NOMO-1 treated with DMSO at 0.1 percent for 48 hours (cell line): ENCODE measurements around the gene TPMT.
"Not testable (repeated sequence)": the region's sequence is repeated elsewhere in the genome, so short reads cannot be mapped to it uniquely, and the experiment has no call there.

ENCODE experiments used
- DNase-seq: peaks from one replicate; lab custom pipeline; 2025; ENCODE audit not compliant: unreplicated experiment; lab: John Stamatoyannopoulos, UW

The TPMT gene

DNA sequence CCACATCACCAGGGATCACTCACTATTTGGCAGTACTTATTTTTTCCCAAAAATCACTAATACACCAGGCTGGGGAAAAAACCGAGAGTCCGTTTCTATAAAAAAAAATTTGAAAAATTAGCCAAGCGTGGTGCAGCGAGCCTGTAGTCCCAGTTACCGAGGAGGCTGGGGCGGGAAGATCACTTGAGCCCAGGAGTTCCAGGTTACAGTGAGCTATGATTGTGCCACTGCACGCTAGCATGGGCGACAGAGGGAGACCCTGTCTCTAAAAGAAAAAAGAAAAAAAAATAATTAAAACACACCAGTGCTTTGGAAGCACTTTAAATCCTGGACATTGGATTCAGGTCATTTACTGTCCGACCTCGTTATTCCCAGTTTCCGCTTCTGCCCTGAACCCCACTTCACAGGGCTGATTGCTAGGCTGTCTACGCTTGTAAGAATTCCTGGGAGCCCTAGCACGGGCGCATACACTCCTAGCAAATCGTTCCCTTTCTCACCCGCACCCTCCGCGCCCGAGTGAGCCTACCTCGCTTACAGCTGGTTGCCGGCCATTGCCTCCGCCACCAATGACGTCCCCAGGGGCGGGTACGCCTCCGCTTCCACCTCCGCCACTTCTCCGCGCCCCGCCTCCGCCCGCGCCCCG lies at the start of gene TPMT:
TPMT (minus strand) TSS at position 571 of the 643 bp plus-strand sequence. CDS start 5,950 bp downstream, outside the sequence.
- DNase-seq, result peak; percentile 95

DNA sequence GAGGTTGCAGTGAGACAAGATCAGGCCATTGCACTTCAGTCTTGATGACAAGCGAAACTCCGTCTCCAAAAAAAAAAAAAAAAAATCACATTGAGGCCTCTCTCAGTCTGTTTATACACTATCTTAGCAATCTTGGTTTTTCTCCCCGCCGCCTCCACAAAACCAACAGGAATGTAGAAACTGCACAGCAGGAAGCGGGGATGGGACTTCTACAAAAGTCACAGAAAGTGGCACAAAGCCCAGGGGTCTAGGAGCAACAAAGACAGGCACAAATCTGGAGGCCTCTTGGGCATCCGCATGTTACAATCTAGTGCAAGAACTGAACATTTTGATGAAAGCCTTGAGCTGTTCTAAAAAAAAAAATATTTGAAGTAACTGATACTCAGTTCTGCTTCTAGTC lies 48.9 kb upstream of the TPMT start:
- no peak for DNase-seq

DNA sequence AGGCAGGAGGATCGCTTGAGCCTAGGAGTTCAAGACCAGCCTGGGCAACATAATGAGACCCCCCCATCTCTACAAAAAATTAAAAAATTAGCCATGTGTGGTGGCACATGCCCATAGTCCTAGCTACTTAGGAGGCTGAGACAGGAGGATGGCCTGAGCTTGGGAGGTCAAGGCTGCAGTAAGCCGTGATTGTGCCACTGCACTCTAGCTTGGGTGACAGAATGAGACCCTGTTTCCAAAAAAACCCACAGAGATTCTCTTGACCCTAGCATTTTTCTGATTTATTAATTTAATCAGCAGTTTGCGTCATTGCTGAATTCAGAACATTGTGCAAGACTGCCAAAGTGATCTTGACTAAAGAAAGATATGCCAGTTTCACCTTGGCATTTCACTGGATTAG lies 37.1 kb upstream of the TPMT start:
- no peak for DNase-seq

DNA sequence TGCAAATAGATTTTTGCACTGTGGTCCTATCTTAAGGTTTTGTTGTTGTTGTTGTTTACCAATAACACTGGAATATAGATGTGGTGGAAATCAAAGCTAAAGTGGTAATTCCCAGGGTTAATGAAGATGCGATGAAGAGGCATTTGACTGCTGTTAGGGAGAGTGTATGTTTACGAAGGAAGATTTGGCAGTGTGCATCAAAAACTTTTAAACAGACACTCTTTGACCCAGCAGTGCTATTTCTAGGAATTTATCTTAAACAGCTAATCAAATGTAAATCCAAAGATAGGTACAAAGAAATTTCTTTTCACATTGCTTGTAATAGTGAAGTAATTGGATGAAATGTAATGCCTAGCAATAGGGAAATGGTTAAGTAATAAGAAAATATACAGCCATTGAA lies 34.3 kb upstream of the TPMT start:
- DNase-seq, result no peak

DNA sequence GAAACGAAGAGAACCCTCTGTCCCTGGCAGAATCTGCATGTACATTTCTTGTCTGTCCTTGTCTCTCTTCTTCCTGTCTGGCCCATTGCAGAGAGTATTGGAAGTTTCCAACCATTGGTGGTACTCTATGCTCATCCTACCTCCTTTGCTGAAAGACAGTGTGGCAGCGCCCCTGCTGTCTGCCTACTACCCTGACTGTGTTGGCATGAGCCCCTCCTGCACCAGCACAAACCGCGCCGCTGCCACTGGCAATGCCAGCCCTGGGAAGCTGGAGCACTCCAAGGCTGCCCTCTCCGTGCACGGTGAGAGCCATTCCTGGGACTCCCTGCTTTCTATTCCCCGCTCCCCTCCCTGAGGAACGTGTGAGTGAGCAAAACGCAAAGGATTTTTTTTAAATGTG lies 32.8 kb upstream of the TPMT start:
- no peak for DNase-seq

DNA sequence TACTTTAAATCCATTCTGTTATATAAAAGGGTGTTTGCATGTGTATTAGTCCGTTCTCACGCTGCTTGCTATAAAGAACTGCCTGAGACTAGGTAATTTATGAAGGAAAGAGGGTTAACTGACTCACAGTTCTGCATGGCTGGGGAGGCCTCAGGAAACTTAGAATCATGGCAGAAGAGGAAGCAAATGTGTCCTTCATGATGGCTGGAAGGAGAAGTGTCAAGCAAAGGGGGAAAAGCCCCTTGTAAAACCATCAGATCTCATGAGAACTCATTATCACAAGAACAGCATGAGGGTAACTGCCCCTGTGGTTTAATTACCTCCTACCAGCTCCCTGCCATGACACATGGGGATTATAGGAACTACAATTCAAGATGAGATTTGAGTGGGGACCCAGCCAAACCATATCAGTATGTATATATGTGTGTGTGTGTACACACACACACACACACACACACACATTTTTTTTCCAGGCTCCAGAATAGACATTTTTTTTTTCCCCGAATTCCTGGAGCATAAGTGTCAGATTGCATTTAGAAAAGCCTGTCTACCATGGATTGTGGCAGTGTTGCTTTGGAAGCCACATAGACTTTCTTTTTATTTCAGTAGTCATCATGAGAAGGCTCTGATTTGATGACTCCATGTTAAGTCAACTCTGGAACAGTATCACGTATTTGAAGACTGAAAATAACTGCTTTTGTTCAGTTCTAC lies 31.8 kb upstream of the TPMT start:
- DNase-seq, result peak; percentile 78

DNA sequence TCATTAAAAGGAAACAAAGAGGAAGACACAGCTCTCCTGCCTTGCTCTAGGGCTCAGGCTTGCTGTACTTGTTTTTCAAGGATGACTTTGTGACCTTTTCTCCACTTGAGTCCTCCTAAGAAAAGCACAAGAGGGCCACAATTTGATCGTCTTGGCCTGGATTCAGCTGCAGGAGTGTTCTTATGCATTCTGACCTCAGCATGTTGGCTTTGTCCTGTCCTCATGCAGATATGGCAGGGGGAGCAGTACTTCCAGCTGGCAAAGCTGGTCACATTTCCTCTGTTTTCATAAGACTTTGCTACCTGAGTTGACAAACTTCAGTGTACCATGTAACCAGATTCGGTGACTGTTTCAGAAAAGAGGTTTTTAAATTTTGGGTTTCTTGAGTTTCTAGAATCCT lies 31.2 kb upstream of the TPMT start:
- no peak for DNase-seq

DNA sequence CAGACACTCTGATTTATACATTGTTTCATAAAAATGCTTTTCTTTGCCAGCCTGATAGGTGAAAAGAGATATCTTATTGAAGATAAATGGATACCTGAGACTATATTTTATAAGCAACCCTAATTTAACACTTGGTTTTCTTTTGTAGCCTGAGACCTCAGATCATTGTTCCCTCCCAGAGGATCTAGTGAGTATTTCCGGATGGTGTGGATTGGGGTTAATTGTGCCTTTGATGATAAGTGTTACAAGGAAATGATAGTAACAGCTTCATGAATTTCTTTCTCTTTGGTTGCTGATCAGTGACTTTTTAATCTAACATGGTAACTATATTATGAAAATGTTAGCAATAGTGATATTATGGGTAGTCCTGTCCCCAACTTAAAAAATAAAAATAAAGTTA lies 30.7 kb upstream of the TPMT start:
- no peak for DNase-seq

DNA sequence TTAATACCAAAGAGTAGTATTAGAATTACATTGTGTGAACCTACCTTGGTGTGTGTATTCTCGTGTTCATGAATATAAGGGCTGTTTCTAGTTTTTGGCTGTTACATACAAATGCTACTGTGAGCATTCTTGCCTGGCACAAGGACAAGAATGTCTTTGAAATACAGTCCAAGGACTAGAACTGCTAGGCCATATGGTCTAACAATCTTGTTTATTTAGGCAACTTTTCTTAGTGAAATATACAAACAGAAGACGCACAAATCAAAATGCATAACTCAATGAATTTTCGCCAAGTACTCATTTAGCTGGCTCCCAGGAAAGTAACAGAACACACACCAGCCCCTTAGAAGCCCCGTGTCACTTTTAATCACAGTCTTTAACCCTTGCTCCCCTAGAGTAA lies 28.9 kb upstream of the TPMT start:
- no peak for DNase-seq

DNA sequence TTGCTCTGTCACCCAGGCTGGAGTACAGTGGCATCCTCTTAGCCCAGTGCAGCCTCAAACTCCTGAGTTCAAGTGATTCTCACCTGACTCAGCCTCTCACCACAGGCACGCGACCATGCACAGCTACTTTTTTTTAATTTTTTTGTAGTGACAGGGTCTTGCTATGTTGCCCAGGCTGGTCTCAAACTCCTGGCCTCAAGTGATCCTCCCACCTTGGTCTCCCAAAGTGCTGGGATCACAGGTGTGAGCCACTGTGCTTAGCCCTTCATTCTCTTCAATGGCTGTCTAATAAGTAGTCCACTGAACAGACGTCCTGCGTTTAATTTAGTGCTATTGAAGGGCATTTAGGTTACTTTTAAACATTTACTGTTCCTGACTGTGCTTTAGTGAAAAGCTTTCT lies 27.7 kb upstream of the TPMT start:
- no peak for DNase-seq

DNA sequence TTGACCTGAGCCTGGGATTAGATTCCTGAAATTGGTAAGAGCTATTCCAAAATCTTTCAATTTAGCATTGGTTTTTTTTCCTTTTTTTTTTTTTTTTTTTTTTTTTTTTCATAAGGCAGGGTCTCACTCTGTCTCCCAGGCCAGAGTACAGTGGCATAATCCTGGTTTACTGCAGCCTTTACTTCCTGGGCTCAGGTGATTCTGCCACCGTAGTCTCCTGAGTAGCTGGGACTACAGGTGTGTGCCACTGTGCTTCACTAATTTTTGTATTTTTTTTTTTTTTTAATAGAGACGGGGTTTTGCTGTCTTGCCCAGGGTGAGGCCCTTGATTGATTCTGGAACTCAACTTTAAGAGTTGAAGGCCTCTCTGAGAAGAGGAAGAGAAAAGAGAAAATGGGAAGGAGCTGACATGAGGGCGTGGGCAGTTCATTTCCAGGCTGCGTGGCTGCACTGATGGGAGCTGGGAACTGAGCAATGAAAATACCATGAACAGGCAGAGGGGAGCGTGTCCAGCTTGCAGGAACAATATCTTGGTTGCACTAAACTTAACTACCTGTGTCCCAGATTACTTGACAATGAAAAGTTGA lies 25.0 kb upstream of the TPMT start:
- DNase-seq, result peak; percentile 53

DNA sequence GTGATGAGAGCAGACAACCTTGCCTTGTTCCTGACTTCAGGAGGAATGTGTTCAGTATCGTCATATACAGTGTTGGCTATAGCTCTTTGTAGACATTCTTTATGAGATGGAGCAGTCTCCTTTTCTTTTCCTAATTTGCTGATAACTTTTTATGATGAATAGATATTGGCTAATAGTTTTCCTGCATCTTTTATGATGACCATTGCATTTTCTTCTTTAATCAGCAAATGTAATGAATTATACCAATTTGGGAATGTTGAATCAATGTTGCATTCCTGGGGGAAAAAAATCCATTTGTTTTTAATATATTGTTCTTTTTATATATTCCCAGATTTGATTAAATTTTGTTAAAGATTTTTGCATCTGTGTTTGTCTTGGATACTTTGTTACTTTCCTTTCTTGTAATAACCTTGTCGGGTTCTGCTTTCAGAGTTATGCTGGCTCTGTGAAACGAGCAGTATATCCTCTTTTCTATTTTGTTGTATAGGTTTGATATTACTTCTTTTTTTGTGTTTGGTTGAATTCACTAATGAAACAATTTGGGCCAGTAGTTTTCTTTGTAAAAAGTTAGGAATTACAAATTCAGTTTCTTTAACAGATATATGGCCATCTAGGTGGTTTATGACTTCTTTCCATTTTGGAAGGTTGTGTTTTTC lies 24.2 kb upstream of the TPMT start:
- peak; percentile 0 for DNase-seq

DNA sequence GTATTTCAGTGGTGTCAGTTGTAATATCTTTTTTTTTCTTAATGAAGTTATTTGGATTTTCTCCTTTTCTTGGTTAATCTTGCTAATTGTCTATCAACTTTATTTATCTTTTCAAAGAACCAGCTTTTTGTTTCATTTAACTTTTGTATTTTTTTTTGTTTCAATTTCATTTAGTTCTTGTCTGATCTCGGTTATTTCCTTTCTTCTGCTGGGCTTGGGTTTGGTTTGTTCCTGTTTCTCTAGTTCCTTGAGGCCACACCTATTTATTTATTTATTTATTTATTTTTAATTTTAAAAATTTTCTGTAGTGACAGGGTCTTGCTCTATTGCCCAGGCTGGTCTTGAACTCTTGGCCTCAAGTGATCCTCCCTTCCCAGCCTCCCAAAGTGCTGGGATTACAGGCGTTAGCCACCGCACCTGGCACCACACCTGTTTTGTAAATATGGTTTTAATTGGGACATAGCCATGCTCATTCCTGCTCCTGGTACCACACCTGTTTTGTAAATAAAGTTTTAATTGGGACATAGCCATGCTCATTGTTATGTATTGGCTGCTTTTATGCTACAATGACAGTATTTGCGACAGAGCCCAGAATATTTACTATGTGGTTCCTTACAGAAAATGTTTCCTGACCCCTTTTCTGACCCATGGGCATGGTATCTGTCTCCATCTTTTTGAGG lies 22.5 kb upstream of the TPMT start:
- DNase-seq, result no peak

DNA sequence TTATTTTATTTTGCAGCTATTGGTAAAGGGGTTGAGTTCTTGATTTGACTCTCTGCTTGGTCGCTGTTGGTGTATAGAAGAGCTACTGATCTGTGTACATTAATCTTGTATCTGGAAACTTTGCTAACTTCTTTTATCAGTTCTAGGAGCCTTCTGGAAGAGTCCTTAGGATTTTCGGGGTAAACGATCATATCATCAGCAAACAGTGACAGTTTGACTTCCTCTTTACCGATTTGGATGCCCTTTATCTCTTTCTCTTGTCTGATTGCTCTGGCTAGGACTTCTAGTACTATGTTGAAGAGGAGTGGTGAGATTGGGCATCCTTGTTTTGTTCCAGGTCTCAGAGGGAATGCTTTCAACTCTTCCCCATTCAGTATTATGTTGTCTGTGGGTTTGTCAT lies 21.3 kb upstream of the TPMT start:
- not testable (repeated sequence) for DNase-seq

DNA sequence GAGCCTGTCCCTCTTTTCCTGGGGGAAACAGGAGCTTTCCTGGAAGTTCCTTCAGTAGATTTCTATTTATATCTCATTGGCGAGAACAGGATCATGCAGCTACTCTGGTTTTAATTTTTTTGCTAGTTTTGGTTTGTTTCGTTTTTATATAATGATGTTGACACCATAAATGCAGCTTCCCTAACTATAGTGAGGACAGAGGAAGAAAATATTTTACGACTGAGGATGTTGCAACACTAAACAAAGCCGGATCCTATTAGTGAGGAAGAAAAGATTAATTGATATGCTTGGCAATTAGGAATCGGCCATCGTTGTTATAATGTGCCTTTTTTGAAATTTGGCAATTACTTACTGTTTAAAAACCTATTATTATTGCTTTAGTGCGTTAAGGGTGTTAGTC lies 17.0 kb upstream of the TPMT start:
- DNase-seq, result peak; percentile 76

DNA sequence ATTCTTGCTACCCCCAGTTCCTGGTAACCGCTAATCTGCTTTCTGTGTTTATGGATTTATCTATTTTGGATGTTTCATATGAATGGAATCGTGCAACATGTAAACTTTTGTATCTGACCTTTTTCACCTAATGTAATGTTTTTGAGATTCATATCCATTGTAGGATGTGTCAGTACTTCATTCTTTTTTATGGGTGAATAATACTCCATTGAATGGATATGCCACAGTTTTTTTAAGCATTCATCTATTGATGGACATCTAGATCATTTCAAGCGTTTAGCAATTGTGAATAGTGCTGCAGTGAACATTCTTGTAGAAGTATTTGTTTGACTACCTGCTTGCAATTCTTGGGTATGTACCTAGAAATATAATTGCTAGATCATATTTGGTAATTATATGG lies 13.4 kb upstream of the TPMT start:
- no peak for DNase-seq

DNA sequence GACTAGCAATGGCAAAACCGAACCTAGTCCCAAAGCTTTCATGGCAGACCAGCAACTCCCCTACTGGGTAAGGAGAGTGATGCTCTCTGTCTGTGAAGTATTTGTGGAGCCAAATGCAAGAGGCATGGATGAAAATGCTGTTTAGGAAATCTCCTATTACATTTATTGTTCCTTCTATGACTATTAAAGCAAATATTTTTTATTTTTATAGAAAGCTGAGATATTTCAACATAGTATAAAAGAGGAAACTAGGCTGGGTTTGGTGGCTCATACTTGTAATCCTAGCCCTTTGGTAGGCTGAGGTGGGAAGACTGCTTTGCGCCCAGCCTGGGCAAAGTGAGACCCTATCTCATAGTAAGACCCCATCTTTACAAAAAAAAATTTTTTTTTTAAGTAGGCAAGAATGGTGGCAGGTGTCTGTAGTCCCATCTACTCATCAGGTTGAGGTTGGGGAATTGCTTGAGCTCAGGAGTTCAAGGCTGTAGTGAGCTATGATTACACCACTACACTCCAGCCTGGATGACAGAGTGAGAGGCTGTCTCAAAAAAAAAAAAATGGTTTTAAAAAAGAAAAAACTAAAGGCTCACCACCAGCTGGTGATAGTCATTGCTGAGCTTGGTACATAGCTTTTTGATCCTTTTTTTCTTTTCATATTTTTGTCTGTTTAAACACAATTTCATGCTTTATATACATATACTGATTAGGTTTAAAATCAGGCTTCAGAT lies 11.6 kb upstream of the TPMT start:
- peak; percentile 34 for DNase-seq

DNA sequence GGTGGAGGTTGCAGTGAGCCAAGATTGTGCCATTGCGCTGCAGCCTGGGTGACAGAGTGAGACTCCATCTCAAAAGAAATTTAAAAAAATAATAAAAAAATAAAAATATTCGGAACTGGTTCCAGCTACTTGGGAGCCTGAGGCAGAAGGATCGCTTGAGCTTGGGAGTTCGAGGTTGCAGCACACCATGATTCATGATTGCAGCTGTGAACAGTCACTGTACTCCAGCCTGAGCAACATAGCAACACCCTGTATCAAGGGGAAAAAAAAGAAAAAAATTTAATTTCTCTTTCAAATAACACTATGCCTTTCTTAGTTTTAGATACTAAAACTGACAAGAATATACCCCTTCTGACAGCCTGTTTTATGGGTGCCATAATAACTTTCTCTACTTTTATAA lies 10.9 kb upstream of the TPMT start:
- DNase-seq, result no peak

DNA sequence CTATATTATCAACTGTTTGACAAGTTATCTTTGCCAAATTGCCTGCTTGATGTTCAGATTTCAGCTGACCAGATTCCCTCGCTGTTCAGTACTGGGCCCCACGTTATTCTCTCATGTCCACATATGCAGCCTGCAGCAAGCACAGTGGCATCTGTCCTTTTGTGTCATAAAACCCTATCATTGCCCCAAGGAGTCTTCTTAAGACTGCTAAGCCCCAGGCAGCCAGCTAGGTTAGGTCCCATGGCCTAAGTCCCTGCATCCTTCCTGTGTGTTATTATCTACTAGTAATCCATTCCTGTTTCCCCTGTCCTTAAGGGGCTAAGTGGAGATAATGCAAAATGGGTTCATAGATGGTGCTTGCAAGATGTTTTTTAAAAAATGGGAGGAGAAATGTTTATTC lies 7.5 kb upstream of the TPMT start:
- no peak for DNase-seq

DNA sequence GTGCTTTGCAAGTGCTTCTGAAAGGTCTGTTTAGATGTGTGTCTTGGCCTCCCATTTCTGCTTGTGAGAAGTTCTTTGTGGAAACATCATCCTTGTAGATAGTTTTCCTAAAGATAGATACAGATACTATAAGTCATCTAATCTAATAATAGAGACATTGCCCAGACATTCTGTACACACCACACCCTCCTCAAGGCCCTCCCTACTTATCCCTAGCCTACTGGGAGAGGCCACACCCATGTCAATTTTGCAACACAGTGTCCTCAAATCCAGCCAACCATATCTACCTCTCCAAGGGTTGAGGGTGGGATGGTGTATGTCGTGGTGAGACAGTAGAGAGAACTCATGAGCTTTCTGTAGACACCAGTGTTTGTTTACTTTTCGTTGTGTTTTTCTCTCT lies 6.6 kb upstream of the TPMT start:
- no peak for DNase-seq

DNA sequence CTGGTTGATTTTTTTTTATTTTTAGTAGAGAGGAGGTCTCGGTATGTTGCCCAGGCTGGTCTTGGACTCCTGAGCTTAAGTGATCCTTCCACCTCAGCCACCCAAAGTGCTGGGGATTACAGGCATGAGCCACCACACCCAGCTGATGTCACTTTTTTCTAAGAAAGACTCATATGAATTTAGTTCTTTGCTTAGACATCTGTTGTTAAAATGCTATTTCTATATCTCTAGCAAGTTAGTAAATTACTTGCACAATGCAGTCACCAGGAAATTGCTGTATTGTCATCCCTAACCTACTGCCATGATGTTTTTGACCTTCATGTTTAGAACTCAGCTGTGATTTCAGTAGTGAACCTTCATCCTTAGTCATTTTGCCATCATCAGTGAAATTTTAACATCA lies 6.0 kb upstream of the TPMT start:
- no peak for DNase-seq
